Prostate gland (tissue), 2 donors: Measurements from ENCODE around the gene SYTL1. TPM values are rescaled to one million over a fixed set of nuclear protein-coding genes. Genes with fewer than 3 reads are reported as not detected.

ENCODE experiments used
- DNase-seq: peaks from one replicate; pipeline ENCODE4 v3.0.0-alpha.2; 2019; ENCODE audit warnings: low spot score
- H3K27ac ChIP-seq, 2 donors: fragments of 200-600 bp; sonication (generic); 2 replicates each; pipeline ENCODE4 v1.5.1; 2017 to 2019
- H3K27me3 ChIP-seq: fragments of 200-600 bp; sonication (generic); replicated peaks from 2 replicates; pipeline ENCODE4 v1.5.1; 2019; ENCODE audit not compliant: insufficient read depth
- H3K36me3 ChIP-seq, 2 donors: fragments of 200-600 bp; sonication (generic); 1 replicate in 1 of 2; 2 replicates in 1 of 2; pipeline versions ENCODE4 v1.5.1 to v1.8.1; 2017 to 2019
- H3K4me1 ChIP-seq: fragments of 200-600 bp; sonication (generic); replicated peaks from 2 replicates; pipeline ENCODE4 v1.5.1; 2019
- H3K4me3 ChIP-seq, 2 donors: fragments of 200-600 bp; sonication (generic); 2 replicates each; pipeline ENCODE4 v1.5.1; 2017 to 2019
- H3K9me3 ChIP-seq: fragments of 200-600 bp; sonication (generic); 2 replicates; pipeline ENCODE4 v1.5.1; 2017
- POLR2A ChIP-seq: fragments of 450-650 bp; IDR thresholded peaks from one replicate; pipeline ENCODE4 v1.6.1; 2016; ENCODE audit warnings: antibody characterized with exemption, mild to moderate bottlenecking
- POLR2AphosphoS5 ChIP-seq: sonication (generic); formaldehyde crosslinking; IDR thresholded peaks from one replicate; pipeline ENCODE4 v1.6.1; 2017; ENCODE audit warnings: antibody characterized with exemption
- WGBS: methylation state at CpG from one replicate; pipeline ENCODE4 v1.1.5; 2018; 5-methylcytosine and 5-hydroxymethylcytosine counted together
- intact Hi-C: fragments of 100-400 bp; cut with DNase I; formaldehyde crosslinking; loops from one replicate; pipeline ENCODE4 v1.14.2; 2022
- total RNA-seq, 2 donors: library from RNA; depleted of rRNA; stranded (reverse); fragments of >200 nt; gene quantifications; one replicate each; pipeline ENCODE4 v1.1.0, GENCODE V29; 2016
- TF ChIP-seq, protein P1 (sequence below), 4 experiments: fragments of 200-600 bp in 2 of 4; fragments of 450-650 bp in 2 of 4; sonication (generic) in 2 of 4; IDR thresholded peaks; 1 replicate in 3 of 4; 2 replicates in 1 of 4; pipeline ENCODE4 v1.5.1; 2016 to 2019; ENCODE audit warnings: antibody characterized with exemption in 4 of 4, mild to moderate bottlenecking in 2 of 4, moderate library complexity in 2 of 4

Gene SYTL1
- total RNA-seq, 2 donors from 2014 or later = 94.7 to 217 TPM

DNA sequence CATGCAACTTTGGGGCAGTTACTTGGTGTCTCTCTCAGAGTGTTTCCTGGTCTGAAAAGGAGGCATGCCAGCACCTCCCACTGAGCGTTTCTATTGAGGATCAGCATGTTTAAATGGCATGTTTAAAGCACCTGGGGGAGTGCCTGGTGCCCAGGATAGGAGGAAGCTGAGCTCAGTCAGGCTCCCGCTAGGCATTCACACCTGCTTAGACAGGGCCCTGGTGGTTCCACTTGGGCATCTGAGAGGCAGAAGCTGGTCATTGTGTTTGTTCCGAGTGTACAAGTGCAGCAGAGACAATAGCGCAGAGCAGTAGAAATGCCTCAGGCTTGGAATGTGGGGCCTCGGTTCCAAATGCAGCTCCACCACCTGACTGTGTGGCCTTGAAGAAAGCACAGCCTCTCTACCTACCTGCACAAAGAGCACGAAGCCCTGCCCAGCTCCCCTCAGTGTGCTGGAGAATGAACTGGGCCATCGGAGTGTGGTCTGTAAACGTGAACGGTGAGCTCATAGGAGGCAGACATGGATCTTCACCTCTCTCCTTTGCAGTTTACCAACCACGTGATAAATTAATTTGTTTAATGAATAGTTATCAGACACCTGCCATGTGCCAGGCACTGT lies 40.1 kb upstream of the SYTL1 start:
- peaks cover 4% of the 10 kb centered on the region for H3K4me1 ChIP-seq
- TF ChIP-seq, protein P1, sequence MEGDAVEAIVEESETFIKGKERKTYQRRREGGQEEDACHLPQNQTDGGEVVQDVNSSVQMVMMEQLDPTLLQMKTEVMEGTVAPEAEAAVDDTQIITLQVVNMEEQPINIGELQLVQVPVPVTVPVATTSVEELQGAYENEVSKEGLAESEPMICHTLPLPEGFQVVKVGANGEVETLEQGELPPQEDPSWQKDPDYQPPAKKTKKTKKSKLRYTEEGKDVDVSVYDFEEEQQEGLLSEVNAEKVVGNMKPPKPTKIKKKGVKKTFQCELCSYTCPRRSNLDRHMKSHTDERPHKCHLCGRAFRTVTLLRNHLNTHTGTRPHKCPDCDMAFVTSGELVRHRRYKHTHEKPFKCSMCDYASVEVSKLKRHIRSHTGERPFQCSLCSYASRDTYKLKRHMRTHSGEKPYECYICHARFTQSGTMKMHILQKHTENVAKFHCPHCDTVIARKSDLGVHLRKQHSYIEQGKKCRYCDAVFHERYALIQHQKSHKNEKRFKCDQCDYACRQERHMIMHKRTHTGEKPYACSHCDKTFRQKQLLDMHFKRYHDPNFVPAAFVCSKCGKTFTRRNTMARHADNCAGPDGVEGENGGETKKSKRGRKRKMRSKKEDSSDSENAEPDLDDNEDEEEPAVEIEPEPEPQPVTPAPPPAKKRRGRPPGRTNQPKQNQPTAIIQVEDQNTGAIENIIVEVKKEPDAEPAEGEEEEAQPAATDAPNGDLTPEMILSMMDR (IDR thresholded peaks at IDR 0.05) = no peak
- no peak for TF ChIP-seq POLR2A
- TF ChIP-seq POLR2AphosphoS5 = no peak
- no peaks in the 10 kb centered on the region for H3K27me3 ChIP-seq
- peak overlapping the region in 1 of 2 donors; percentile 84 for H3K27ac ChIP-seq
- H3K36me3 ChIP-seq = peaks cover 0 to 2% of the 10 kb centered on the region in 2 donors
- no peaks in the 10 kb centered on the region for H3K9me3 ChIP-seq
- 72% methylated on average over 10 of the region's 10 CpGs for WGBS
- intact Hi-C loops = loop anchor here (2.0 to 10.0 kb wide), 4 partner anchors 53 to 361 kb away; partner anchors contain the start of gene AHDC1
- H3K4me3 ChIP-seq = no peak overlapping the region
- DNase-seq = no peak

GRCh38 chr1:27302612-27303011 lies 39.2 kb upstream of the SYTL1 start:
- Histone ChIP-seq H3K4me3 (no peak overlapping the region), H3K27ac (no peak overlapping the region), H3K27me3 (no peaks in the 10 kb centered on the region), H3K36me3 (peaks cover 0 to 2% of the 10 kb centered on the region in 2 donors), H3K9me3 (no peaks in the 10 kb centered on the region), H3K4me1 (peaks cover 4% of the 10 kb centered on the region)
- WGBS = 97% methylated on average over 2 of the region's 2 CpGs
- DNase-seq = no peak
- TF ChIP-seq, protein P1 (IDR thresholded peaks at IDR 0.05) = no peak
- no peak for TF ChIP-seq POLR2AphosphoS5
- TF ChIP-seq POLR2A = no peak
- intact Hi-C loops = loop anchor here (5.0 to 10.0 kb wide), 3 partner anchors 52 to 360 kb away; partner anchors contain the start of gene AHDC1

DNA sequence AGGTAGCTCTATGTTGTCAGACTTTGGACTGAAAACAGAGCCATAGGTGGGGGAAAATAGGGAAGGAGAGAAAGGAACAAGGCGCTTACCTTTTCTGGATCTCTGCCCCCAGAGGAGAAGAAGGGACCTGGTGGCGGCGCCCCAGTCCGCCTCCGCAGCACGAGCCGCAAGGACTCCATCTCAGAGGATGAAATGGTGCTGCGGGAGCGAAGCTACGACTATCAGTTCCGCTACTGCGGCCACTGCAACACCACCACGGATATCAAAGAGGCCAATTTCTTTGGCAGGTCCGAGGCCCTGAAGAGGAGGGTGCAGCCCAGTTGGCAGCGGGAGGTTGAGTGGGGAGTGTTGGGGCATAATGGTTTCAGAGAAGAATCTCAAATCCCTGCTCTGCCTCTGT lies 38.3 kb upstream of the SYTL1 start:
- Histone ChIP-seq H3K4me1 (peaks cover 4% of the 10 kb centered on the region), H3K27ac (no peak overlapping the region), H3K4me3 (no peak overlapping the region), H3K27me3 (no peaks in the 10 kb centered on the region), H3K9me3 (no peaks in the 10 kb centered on the region), H3K36me3 (peaks cover 0 to 2% of the 10 kb centered on the region in 2 donors)
- intact Hi-C loops = loop anchor here (5.0 to 10.0 kb wide), 3 partner anchors 51 to 359 kb away; partner anchors contain the start of gene AHDC1
- no peak for DNase-seq
- WGBS = 83% methylated on average over 15 of the region's 15 CpGs
- TF ChIP-seq POLR2AphosphoS5 (no peak), POLR2A (no peak)
- TF ChIP-seq, protein P1 (IDR thresholded peaks at IDR 0.05) = no peak

- Histone ChIP-seq H3K4me3 (no peak overlapping the region), H3K36me3 (peaks cover 0 to 2% of the 10 kb centered on the region in 2 donors), H3K27ac (no peak overlapping the region), H3K4me1 (no peaks in the 10 kb centered on the region), H3K9me3 (no peaks in the 10 kb centered on the region), H3K27me3 (no peaks in the 10 kb centered on the region)
- no peak for DNase-seq
- TF ChIP-seq, protein P1 (IDR thresholded peaks at IDR 0.05) = no peak
- TF ChIP-seq POLR2AphosphoS5 = no peak
- no peak for TF ChIP-seq POLR2A
- intact Hi-C loops = loop anchor here (10.0 kb wide), 1 partner anchor 49 kb away; no protein-coding TSS in a partner anchor
- 85% methylated on average over 11 of the region's 11 CpGs for WGBS
Measured at GRCh38 chr1:27306071-27306470, 35.8 kb upstream of the SYTL1 start.
